ENCODE data around the gene KCNE3. TPM values are rescaled to one million over a fixed set of nuclear protein-coding genes. Genes with fewer than 3 reads are reported as not detected.
A peak's percentile ranks its signal among the peaks of the same experiment; 100 is the strongest.

The KCNE3 gene
- total and polyA plus RNA-seq, 9 of the 15 experiments (the other 6 are each of a cell fraction or from before 2014, with no cell fraction given) = 1.6 to 8.7 (median 6.2) TPM

GRCh38 chr11:74492974-74493790 is 25.8 kb upstream of the KCNE3 start, which contains the start of gene LIPT2 (continued):
- TF ChIP-seq RBM25 (IDR thresholded peaks at IDR 0.05; ENCODE audit: low read depth, low read length, severe bottlenecking) (peak; percentile 38), PURB (CRISPR knock-in tag; IDR thresholded peaks at IDR 0.05; ENCODE audit: low read depth) (no peak), SP2 (IDR thresholded peaks at IDR 0.05; ENCODE audit: extremely low read depth, low read depth, low read length, poor library complexity, severe bottlenecking) (no peak), TFAP4 (CRISPR knock-in tag; IDR thresholded peaks at IDR 0.05; ENCODE audit: borderline replicate concordance) (peak; percentile 92), FUS (optimal IDR thresholded peaks at IDR 0.05; ENCODE audit: low read depth, low read length) (peak; percentile 87), XRCC5 (IDR thresholded peaks at IDR 0.05; ENCODE audit: low read depth, low read length) (no peak), KLF1 (tag; IDR thresholded peaks at IDR 0.05) (peak; percentile 56; the same call in 1 of the 2 replicates), ILK (tag; IDR thresholded peaks at IDR 0.05; ENCODE audit: borderline replicate concordance, low read depth) (no peak), ZFP30 (CRISPR knock-in tag; IDR thresholded peaks at IDR 0.05; ENCODE audit: borderline replicate concordance) (no peak), POLR2AphosphoS2 (IDR thresholded peaks at IDR 0.05; ENCODE audit: low read length) (no peak), NONO (IDR thresholded peaks at IDR 0.05; ENCODE audit: low read depth in 2 of 2, low read length in 1 of 2) (peak; percentile 38 to 93; a peak in 3 of 4 replicates), ZBTB2 (IDR thresholded peaks at IDR 0.05) (peak; percentile 93), GABPB1 (CRISPR knock-in tag; IDR thresholded peaks at IDR 0.05) (0 out of 2 replicates have a peak, but pooled peaks have one; percentile 11), ARID2 (IDR thresholded peaks at IDR 0.05) (no peak), KAT2B (IDR thresholded peaks at IDR 0.05; ENCODE audit: low read depth, low read length) (no peak), PREB (CRISPR knock-in tag; IDR thresholded peaks at IDR 0.05) (no peak), ZNF143 (CRISPR knock-in tag; IDR thresholded peaks at IDR 0.05) (no peak), ZBTB43 (CRISPR knock-in tag; IDR thresholded peaks at IDR 0.05) (no peak), MTA1 (IDR thresholded peaks at IDR 0.05; ENCODE audit: borderline replicate concordance) (peak; percentile 91), PTTG1 (tag; IDR thresholded peaks at IDR 0.05; ENCODE audit: low read depth) (no peak), ZNF232 (CRISPR knock-in tag; IDR thresholded peaks at IDR 0.05) (no peak), NR2F6 (CRISPR knock-in tag; IDR thresholded peaks at IDR 0.05) (no peak), NFE2 (IDR thresholded peaks at IDR 0.05; ENCODE audit: low read depth) (no peak), CBX3 (IDR thresholded peaks at IDR 0.05; ENCODE audit: borderline replicate concordance in 1 of 2, low read length in 2 of 2) (no peak; a peak in 1 of 3 replicates)
